GM10248 (cell line): ENCODE measurements around the gene TBC1D4.

Source experiments
- CTCF ChIA-PET: fragments of 300-600 bp; sonication (Branson Sonifier 250); formaldehyde crosslinking; extraction: SDS; loops from one replicate; lab custom pipeline; 2021; ENCODE audit warnings: antibody characterized with exemption; lab: Yijun Ruan, JAX
- POLR2A ChIA-PET: fragments of 350-650 bp; sonication (Branson Sonifier 250); formaldehyde crosslinking; extraction: SDS; loops from one replicate; lab custom pipeline; 2020; ENCODE audit warnings: antibody characterized with exemption; lab: Yijun Ruan, JAX
- DNase-seq: peaks from one replicate; pipeline ENCODE4 v3.0.0; 2012; ENCODE audit errors: extremely low spot score
- TF ChIP-seq, protein P1 (sequence below): IDR thresholded peaks from 2 replicates; pipeline ENCODE4 v1.5.1; 2012; ENCODE audit warnings: mild to moderate bottlenecking, low read depth; ENCODE audit errors: extremely low read depth, missing control alignments, control extremely low read depth

TBC1D4 gene

DNA sequence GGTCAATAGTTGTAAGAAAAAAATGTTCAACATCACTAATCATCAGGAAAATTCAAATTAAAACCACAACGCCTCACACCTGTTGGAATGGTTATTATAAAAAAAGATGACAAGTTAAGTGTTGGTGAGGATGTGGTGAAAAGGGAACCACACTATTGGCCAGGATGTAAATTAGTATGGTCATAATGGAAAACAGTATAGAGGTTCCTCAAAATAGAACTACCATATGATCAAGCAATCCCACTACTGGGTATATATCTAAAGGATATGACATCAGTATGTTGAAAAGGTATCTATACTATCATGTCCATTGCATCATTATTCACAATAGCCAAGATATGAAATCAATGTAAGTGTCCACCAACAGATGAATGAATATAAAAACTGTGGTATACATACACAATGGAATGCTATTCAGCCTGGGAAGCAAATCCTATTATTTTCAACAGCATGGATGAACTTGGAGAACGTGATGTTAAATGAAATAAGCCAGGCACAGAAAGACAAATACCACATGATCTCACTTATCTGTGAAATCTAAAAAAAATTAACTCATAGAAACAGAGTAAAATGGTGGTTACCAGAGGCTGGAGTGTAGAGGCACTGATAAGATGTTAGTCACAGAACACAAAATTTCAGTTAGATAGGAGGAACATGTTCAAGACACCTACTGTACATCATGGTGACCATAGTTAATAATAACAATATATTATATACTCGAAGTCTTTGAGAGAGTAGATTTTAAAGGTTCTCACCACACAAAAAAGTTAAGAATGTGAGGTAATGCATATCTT lies 56.6 kb downstream of the TBC1D4 start:
- DNase-seq: no peak
- ChIA-PET CTCF (interaction anchor here (1.3 kb wide), 1 partner anchor 11 kb away, joined by 4 read pairs; no protein-coding TSS in a partner anchor), POLR2A (no interaction called here)
- TF ChIP-seq, protein P1, sequence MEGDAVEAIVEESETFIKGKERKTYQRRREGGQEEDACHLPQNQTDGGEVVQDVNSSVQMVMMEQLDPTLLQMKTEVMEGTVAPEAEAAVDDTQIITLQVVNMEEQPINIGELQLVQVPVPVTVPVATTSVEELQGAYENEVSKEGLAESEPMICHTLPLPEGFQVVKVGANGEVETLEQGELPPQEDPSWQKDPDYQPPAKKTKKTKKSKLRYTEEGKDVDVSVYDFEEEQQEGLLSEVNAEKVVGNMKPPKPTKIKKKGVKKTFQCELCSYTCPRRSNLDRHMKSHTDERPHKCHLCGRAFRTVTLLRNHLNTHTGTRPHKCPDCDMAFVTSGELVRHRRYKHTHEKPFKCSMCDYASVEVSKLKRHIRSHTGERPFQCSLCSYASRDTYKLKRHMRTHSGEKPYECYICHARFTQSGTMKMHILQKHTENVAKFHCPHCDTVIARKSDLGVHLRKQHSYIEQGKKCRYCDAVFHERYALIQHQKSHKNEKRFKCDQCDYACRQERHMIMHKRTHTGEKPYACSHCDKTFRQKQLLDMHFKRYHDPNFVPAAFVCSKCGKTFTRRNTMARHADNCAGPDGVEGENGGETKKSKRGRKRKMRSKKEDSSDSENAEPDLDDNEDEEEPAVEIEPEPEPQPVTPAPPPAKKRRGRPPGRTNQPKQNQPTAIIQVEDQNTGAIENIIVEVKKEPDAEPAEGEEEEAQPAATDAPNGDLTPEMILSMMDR: no peak

DNA sequence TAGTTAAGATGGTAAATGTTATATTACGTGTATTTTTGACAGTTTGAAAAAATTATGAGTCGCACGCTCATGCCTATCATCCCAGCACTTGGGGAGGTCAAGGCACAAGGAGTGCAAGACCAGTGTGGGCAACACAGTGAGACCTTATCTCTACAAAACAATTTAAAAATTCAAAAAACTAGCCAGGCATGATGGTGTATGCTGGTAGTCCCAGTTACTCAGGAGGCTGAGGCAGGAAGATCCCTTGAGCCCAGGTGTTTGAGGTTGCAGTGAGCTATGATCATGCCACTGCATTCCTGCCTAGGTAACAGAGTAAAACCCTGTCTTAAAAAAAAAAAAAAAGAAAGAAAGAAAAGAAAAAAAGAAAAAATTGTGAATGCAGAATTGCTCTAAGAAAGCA lies 58.0 kb downstream of the TBC1D4 start:
- TF ChIP-seq, protein P1: no peak
- no peak for DNase-seq
- POLR2A ChIA-PET: no interaction called here
- CTCF ChIA-PET: interaction anchor here (1.2 to 1.3 kb wide), 2 partner anchors 10 to 14 kb away, joined by 3 to 4 read pairs; no protein-coding TSS in a partner anchor

GRCh38 chr13:75422028-75422427 lies 59.9 kb downstream of the TBC1D4 start:
- POLR2A ChIA-PET: no interaction called here
- CTCF ChIA-PET: interaction anchor here (1.5 kb wide), 1 partner anchor 9 kb away, joined by 7 read pairs; no protein-coding TSS in a partner anchor
- no peak for DNase-seq
- TF ChIP-seq, protein P1: no peak

DNA sequence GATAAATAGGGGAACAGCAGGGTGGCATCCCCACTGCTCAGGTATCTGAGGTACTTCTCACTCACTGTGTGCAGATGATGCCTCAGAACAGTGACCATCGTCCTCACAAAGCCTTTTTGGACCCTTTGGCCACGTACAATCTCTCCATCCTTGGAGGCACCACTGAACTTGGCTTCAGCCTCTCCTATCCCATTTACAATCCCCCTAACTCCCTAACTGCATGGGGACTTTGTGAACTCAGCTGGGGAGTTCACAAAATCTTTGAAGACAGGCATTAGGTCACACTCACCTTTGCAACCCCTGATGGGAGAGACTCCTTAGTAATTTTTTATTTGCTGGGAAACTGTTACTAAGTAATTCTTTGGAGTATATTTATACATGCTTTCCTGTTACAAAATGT lies 60.8 kb downstream of the TBC1D4 start:
- no peak for DNase-seq
- ChIA-PET CTCF (interaction anchor here (1.6 kb wide), 1 partner anchor 10 kb away, joined by 4 read pairs; no protein-coding TSS in a partner anchor), POLR2A (no interaction called here)
- TF ChIP-seq, protein P1: no peak

GRCh38 chr13:75419656-75420055 lies 62.3 kb downstream of the TBC1D4 start:
- CTCF ChIA-PET: interaction anchor here (1.0 to 1.6 kb wide), 5 partner anchors 10 to 46 kb away, joined by 3 to 13 read pairs (median 4); no protein-coding TSS in a partner anchor
- TF ChIP-seq, protein P1: no peak
- POLR2A ChIA-PET: no interaction called here
- no peak for DNase-seq

- TF ChIP-seq, protein P1: no peak
- ChIA-PET POLR2A (no interaction called here), CTCF (interaction anchor here (0.8 to 1.6 kb wide), 6 partner anchors 11 to 52 kb away, joined by 3 to 13 read pairs (median 4); no protein-coding TSS in a partner anchor)
- DNase-seq: no peak
Measured at GRCh38 chr13:75418997-75419396, 63.0 kb downstream of the TBC1D4 start.
